AG04450 (cell line): ENCODE results near the gene PXDN. TPM values are rescaled to one million over a fixed set of nuclear protein-coding genes. Genes with fewer than 3 reads are reported as not detected.

Experiments
- CTCF ChIA-PET: fragments of 300-600, 350-600 bp; formaldehyde crosslinking; extraction: SDS; loops from one replicate; lab custom pipeline; 2022; ENCODE audit warnings: antibody characterized with exemption, inconsistent platforms; lab: Charles Lee
- POLR2A ChIA-PET: fragments of 350-600 bp; formaldehyde crosslinking; extraction: SDS; loops from one replicate; lab custom pipeline; 2021; ENCODE audit warnings: antibody characterized with exemption, inconsistent platforms; lab: Yijun Ruan, JAX
- DNase-seq: peaks from one replicate; pipeline ENCODE4 v3.0.0-alpha.2; 2011; ENCODE audit warnings: low read depth, low spot score
- H3K27ac ChIP-seq: one replicate; pipeline ENCODE4 v1.5.1; 2012; ENCODE audit warnings: low read depth, low read length, control low read depth
- H3K27me3 ChIP-seq: one replicate; pipeline ENCODE4 v1.6.0; 2012; ENCODE audit warnings: low read length; ENCODE audit not compliant: control insufficient read depth, insufficient read depth
- H3K4me3 ChIP-seq: 2 replicates; pipeline ENCODE4 v1.5.1; 2011; ENCODE audit warnings: mild to moderate bottlenecking, low read depth, low read length, control low read depth
- H3K9me3 ChIP-seq: 2 replicates; pipeline ENCODE4 v1.5.1; 2012; ENCODE audit warnings: low read length; ENCODE audit not compliant: control insufficient read depth, insufficient read depth
- polyA plus RNA-seq: library from polyadenylated mRNA; depleted of rRNA; stranded (reverse); fragments of >200 nt; gene quantifications from 2 replicates; pipeline ENCODE4 v1.2.3, GENCODE V29; 2011
- TF ChIP-seq, protein P1 (sequence below): IDR thresholded peaks from 2 replicates; pipeline ENCODE4 v1.5.1; 2011; ENCODE audit warnings: low read depth, low read length, control low read depth, inconsistent platforms

PXDN gene
- polyA plus RNA-seq, 1 experiment, result 271 TPM

DNA sequence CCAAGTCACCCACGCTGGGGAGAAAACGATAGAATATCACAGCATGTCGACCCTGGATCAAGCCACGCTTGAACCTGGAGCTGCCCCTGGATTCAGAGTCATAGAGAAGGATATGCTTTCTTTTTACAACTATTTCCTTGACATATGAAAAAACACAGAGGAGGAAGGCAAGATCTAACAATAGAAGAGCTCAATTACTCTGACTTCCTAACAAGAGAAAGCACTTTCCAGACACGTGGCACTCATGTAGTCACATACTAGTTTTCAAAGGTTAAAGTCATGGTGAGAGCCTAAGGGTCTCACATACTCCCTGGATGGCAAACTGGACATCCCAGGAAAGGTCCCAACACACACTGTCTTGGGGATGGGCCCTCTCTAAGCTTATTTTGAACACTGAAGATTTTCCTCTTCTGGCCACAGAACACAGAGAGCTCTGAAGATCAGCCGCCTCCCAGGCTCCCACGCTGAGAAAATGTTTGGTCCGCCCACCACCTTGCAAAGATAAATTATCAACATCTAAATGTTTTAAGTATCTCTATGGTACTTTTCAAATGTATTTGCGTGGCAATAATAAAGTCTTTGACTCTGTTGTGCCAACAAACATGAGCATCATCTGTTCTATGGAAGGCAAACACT lies 4.9 kb downstream of the PXDN start:
- Histone ChIP-seq H3K9me3 (peaks cover 10% of the 10 kb centered on the region), H3K27ac (peak overlapping the region; percentile 33), H3K4me3 (no peak overlapping the region), H3K27me3 (no peaks in the 10 kb centered on the region)
- no peak for DNase-seq
- TF ChIP-seq, protein P1, sequence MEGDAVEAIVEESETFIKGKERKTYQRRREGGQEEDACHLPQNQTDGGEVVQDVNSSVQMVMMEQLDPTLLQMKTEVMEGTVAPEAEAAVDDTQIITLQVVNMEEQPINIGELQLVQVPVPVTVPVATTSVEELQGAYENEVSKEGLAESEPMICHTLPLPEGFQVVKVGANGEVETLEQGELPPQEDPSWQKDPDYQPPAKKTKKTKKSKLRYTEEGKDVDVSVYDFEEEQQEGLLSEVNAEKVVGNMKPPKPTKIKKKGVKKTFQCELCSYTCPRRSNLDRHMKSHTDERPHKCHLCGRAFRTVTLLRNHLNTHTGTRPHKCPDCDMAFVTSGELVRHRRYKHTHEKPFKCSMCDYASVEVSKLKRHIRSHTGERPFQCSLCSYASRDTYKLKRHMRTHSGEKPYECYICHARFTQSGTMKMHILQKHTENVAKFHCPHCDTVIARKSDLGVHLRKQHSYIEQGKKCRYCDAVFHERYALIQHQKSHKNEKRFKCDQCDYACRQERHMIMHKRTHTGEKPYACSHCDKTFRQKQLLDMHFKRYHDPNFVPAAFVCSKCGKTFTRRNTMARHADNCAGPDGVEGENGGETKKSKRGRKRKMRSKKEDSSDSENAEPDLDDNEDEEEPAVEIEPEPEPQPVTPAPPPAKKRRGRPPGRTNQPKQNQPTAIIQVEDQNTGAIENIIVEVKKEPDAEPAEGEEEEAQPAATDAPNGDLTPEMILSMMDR, result no peak
- ChIA-PET POLR2A (interaction anchor here (0.7 to 1.4 kb wide), 3 partner anchors 9 to 60 kb away, joined by 3 to 8 read pairs (median 3); no protein-coding TSS in a partner anchor), CTCF (interaction anchor here (1.5 to 6.6 kb wide), 2 partner anchors 11 to 30 kb away, joined by 5 to 53 read pairs; no protein-coding TSS in a partner anchor)

DNA sequence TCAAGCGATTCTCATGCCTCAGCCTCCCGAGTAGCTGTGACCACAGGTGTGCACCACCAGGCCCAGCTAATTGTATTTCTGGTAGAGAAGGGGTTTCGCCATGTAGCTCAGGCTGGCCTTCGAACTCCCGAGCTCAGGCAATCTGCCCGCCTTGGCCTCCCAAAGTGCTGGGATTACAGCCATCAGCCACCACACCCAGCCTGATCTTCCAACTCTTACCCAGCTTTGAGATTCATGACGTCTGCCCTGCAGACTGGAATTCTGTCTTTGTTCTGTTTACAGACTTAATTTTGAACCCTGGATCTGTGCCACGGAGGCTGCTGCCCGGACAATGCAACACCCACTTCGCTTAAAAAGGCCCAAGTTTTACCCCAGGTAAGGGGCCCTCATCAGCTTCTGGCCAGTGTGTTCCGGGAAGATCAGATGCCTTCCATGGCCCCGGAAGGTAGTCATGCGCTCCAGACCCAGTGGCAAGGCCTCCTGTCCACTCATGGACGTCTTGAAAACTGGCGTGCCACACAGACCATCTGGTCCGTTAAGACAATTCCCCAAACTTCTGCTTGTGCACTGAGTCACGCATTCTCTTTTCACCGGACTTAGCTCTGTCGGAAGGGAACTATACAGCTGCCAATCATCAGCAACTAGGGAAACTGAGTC lies 5.5 kb downstream of the PXDN start:
- DNase-seq, result no peak
- ChIA-PET CTCF (interaction anchor here (1.1 to 6.6 kb wide), 3 partner anchors 12 to 97 kb away, joined by 3 to 53 read pairs (median 5); no protein-coding TSS in a partner anchor), POLR2A (interaction anchor here (1.4 kb wide), 1 partner anchor 8 kb away, joined by 8 read pairs; no protein-coding TSS in a partner anchor)
- Histone ChIP-seq H3K27me3 (no peaks in the 10 kb centered on the region), H3K9me3 (peaks cover 11% of the 10 kb centered on the region), H3K27ac (peak overlapping the region; percentile 33), H3K4me3 (no peak overlapping the region)
- TF ChIP-seq, protein P1, result no peak

DNA sequence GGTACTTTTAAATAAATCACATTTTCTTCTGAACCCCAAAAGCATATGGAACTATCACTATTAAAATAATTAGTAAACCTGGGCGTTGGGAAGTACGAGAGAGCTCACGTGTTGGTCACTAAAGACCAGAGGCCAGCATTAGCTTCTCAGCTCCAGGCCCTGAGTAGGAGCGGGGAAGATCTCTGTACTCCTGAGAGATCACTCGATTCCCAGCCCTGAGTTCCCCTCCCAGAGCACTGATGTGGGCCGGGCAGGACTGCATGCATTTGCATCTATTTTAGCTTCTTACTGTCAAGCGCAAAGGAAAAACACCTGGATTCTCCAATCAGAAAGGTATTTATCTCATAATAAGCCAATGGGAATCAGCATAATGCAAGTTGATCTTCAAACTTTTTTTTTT lies 6.2 kb downstream of the PXDN start:
- Histone ChIP-seq H3K27ac (no peak overlapping the region), H3K27me3 (no peaks in the 10 kb centered on the region), H3K9me3 (peaks cover 14% of the 10 kb centered on the region), H3K4me3 (no peak overlapping the region)
- CTCF ChIA-PET, result interaction anchor here (0.6 to 6.6 kb wide), 4 partner anchors 12 to 96 kb away, joined by 3 to 53 read pairs (median 4); no protein-coding TSS in a partner anchor
- TF ChIP-seq, protein P1, result no peak
- no peak for DNase-seq
- POLR2A ChIA-PET, result interaction anchor here (2.1 kb wide), 1 partner anchor 11 kb away, joined by 5 read pairs; no protein-coding TSS in a partner anchor

GRCh38 chr2:1736997-1737480 lies 7.3 kb downstream of the PXDN start:
- Histone ChIP-seq H3K27ac (peak overlapping the region; percentile 94), H3K4me3 (peak overlapping the region; percentile 44)
- CTCF ChIA-PET, result interaction anchor here (0.7 to 6.6 kb wide), 5 partner anchors 14 to 187 kb away, joined by 3 to 53 read pairs (median 3); no protein-coding TSS in a partner anchor

More at GRCh38 chr2:1736997-1737480, 7.3 kb downstream of the PXDN start:
- DNase-seq, result peak; percentile 76
- POLR2A ChIA-PET, result interaction anchor here (0.5 to 2.1 kb wide), 4 partner anchors 8 to 56 kb away, joined by 3 to 6 read pairs (median 4); no protein-coding TSS in a partner anchor
- TF ChIP-seq, protein P1, result no peak
- no peaks in the 10 kb centered on the region for H3K27me3 ChIP-seq
- peaks cover 14% of the 10 kb centered on the region for H3K9me3 ChIP-seq
